Common myeloid progenitor, CD34-positive (primary cell): ENCODE data around the gene SLC2A13.

Source experiments
- CTCF ChIA-PET: fragments of 350-600 bp; sonication (Branson Sonifier 250); formaldehyde crosslinking; loops from one replicate; lab custom pipeline; 2021; ENCODE audit warnings: antibody characterized with exemption; lab: Charles Lee
- POLR2A ChIA-PET: fragments of 350-600 bp; sonication (Branson Sonifier 250); formaldehyde crosslinking; loops from one replicate; lab custom pipeline; 2021; ENCODE audit warnings: antibody characterized with exemption; lab: Charles Lee
- DNase-seq, 3 donors: peaks; one replicate each; pipeline versions ENCODE4 v3.0.0 to v3.0.0-alpha.2; 2013
- H3K27ac ChIP-seq, 2 experiments: 1 replicate in 1 of 2; 2 replicates in 1 of 2; pipeline ENCODE4 v1.7.0; 2013; ENCODE audit warnings: inconsistent platforms in 2 of 2, low read length in 2 of 2, mild to moderate bottlenecking in 2 of 2, low read depth in 1 of 2, moderate library complexity in 1 of 2; ENCODE audit not compliant: severe bottlenecking in 2 of 2, insufficient read depth in 1 of 2, poor library complexity in 1 of 2
- H3K27me3 ChIP-seq, 5 experiments: replicated peaks in 2 of 5; 1 replicate in 3 of 5; 2 replicates in 2 of 5; pipeline versions ENCODE4 v1.6.1 to v1.7.0; 2013; ENCODE audit warnings: low read length in 4 of 5, mild to moderate bottlenecking in 2 of 5, moderate library complexity in 2 of 5, inconsistent platforms in 1 of 5; ENCODE audit not compliant: insufficient read depth in 5 of 5, control insufficient read depth in 4 of 5
- H3K36me3 ChIP-seq, 4 experiments: 1 replicate in 2 of 4; 2 replicates in 2 of 4; pipeline versions ENCODE4 v1.6.1 to v1.7.0; 2013; ENCODE audit warnings: low read length in 3 of 4, control low read depth in 1 of 4, mild to moderate bottlenecking in 1 of 4; ENCODE audit not compliant: control insufficient read depth in 4 of 4, insufficient read depth in 4 of 4
- H3K4me1 ChIP-seq, 4 experiments: 1 replicate in 3 of 4; 2 replicates in 1 of 4; pipeline versions ENCODE4 v1.6.1 to v1.7.1; 2013; ENCODE audit warnings: low read length in 3 of 4, mild to moderate bottlenecking in 3 of 4, control low read depth in 1 of 4, inconsistent platforms in 1 of 4, moderate library complexity in 1 of 4; ENCODE audit not compliant: control insufficient read depth in 4 of 4, insufficient read depth in 4 of 4; ENCODE audit errors: control extremely low read depth in 1 of 4
- H3K4me3 ChIP-seq, 7 experiments: 1 replicate in 4 of 7; 2 replicates in 3 of 7; pipeline versions ENCODE4 v1.5.1 to v1.7.0; 2013; ENCODE audit warnings: mild to moderate bottlenecking in 7 of 7, low read length in 6 of 7, moderate library complexity in 6 of 7, inconsistent platforms in 2 of 7, low read depth in 2 of 7, control low read depth in 1 of 7; ENCODE audit not compliant: insufficient read depth in 4 of 7, control insufficient read depth in 1 of 7; ENCODE audit errors: extremely low read depth in 1 of 7
- H3K9me3 ChIP-seq, 5 experiments: 1 replicate in 4 of 5; 2 replicates in 1 of 5; pipeline versions ENCODE4 v1.6.1 to v1.7.1; 2013; ENCODE audit warnings: low read length in 4 of 5, mild to moderate bottlenecking in 2 of 5, inconsistent platforms in 1 of 5, low read depth in 1 of 5, moderate library complexity in 1 of 5; ENCODE audit not compliant: control insufficient read depth in 4 of 5, insufficient read depth in 2 of 5; ENCODE audit errors: control extremely low read depth in 1 of 5
- WGBS: methylation state at CpG from one replicate; pipeline ENCODE4 v1.1.5; 2013; ENCODE audit not compliant: insufficient coverage; 5-methylcytosine and 5-hydroxymethylcytosine counted together

The SLC2A13 gene

GRCh38 chr12:39887856-39888255 lies 218.0 kb downstream of the SLC2A13 start:
- Histone ChIP-seq H3K4me1 (no peaks in the 10 kb centered on the region), H3K4me3 (no peak overlapping the region), H3K27me3 (no peaks in the 10 kb centered on the region), H3K36me3 (no peaks in the 10 kb centered on the region), H3K27ac (no peak overlapping the region), H3K9me3 (no peaks in the 10 kb centered on the region)
- CTCF ChIA-PET: no interaction called here
- DNase-seq: no peak
- POLR2A ChIA-PET: no interaction called here
- no CpG with 5 or more reads among the region's 1 CpG for WGBS

- POLR2A ChIA-PET: no interaction called here
- no peak for DNase-seq
- Histone ChIP-seq H3K36me3 (no peaks in the 10 kb centered on the region), H3K27me3 (no peaks in the 10 kb centered on the region), H3K27ac (no peak overlapping the region), H3K4me1 (no peaks in the 10 kb centered on the region), H3K4me3 (no peak overlapping the region), H3K9me3 (no peaks in the 10 kb centered on the region)
- 100% methylated on average over 2 of the region's 3 CpGs for WGBS
- CTCF ChIA-PET: no interaction called here
Observed at GRCh38 chr12:39886106-39886505, 219.8 kb downstream of the SLC2A13 start.

- Histone ChIP-seq H3K36me3 (no peaks in the 10 kb centered on the region), H3K4me1 (no peaks in the 10 kb centered on the region), H3K27me3 (no peaks in the 10 kb centered on the region), H3K4me3 (no peak overlapping the region), H3K27ac (no peak overlapping the region), H3K9me3 (peaks cover 0 to 4% (median 0%) of the 10 kb centered on the region in 5 experiments)
- POLR2A ChIA-PET: no interaction called here
- WGBS: 100% methylated on average over 2 of the region's 2 CpGs
- CTCF ChIA-PET: no interaction called here
- DNase-seq: no peak
Observed at GRCh38 chr12:39884616-39885125, 221.2 kb downstream of the SLC2A13 start.

GRCh38 chr12:39883411-39883810 lies 222.5 kb downstream of the SLC2A13 start:
- H3K4me3 ChIP-seq: no peak overlapping the region
- ChIA-PET POLR2A (no interaction called here), CTCF (no interaction called here)
- WGBS: no CpG with 5 or more reads among the region's 2 CpGs
- DNase-seq: no peak
- no peak overlapping the region for H3K27ac ChIP-seq
- H3K27me3 ChIP-seq: no peaks in the 10 kb centered on the region
- peaks cover 0 to 14% (median 7%) of the 10 kb centered on the region in 5 experiments for H3K9me3 ChIP-seq
- no peaks in the 10 kb centered on the region for H3K36me3 ChIP-seq
- H3K4me1 ChIP-seq: no peaks in the 10 kb centered on the region

- Histone ChIP-seq H3K9me3 (peaks cover 0 to 14% (median 7%) of the 10 kb centered on the region in 5 experiments), H3K27ac (no peak overlapping the region), H3K36me3 (no peaks in the 10 kb centered on the region), H3K4me3 (no peak overlapping the region), H3K4me1 (no peaks in the 10 kb centered on the region), H3K27me3 (no peaks in the 10 kb centered on the region)
- no peak for DNase-seq
- ChIA-PET CTCF (no interaction called here), POLR2A (no interaction called here)
Observed at GRCh38 chr12:39878753-39879152, 227.1 kb downstream of the SLC2A13 start.

GRCh38 chr12:39875721-39876120 lies 230.2 kb downstream of the SLC2A13 start:
- no peak for DNase-seq
- H3K36me3 ChIP-seq: no peaks in the 10 kb centered on the region
- H3K27me3 ChIP-seq: no peaks in the 10 kb centered on the region
- H3K27ac ChIP-seq: no peak overlapping the region
- ChIA-PET CTCF (no interaction called here), POLR2A (no interaction called here)
- H3K4me1 ChIP-seq: no peaks in the 10 kb centered on the region
- H3K9me3 ChIP-seq: peaks cover 0 to 14% (median 7%) of the 10 kb centered on the region in 5 experiments
- H3K4me3 ChIP-seq: no peak overlapping the region

GRCh38 chr12:39874785-39875184 lies 231.1 kb downstream of the SLC2A13 start:
- Histone ChIP-seq H3K27ac (no peak overlapping the region), H3K4me3 (no peak overlapping the region), H3K27me3 (no peaks in the 10 kb centered on the region), H3K9me3 (peaks cover 0 to 12% (median 5%) of the 10 kb centered on the region in 5 experiments), H3K4me1 (no peaks in the 10 kb centered on the region), H3K36me3 (no peaks in the 10 kb centered on the region)
- no peak for DNase-seq
- CTCF ChIA-PET: no interaction called here
- 100% methylated on average over 1 of the region's 2 CpGs for WGBS
- POLR2A ChIA-PET: no interaction called here
